ENCODE measurements around the gene CPN1. TPM values are rescaled to one million over a fixed set of nuclear protein-coding genes. Genes with fewer than 3 reads are reported as not detected.

Gene CPN1
- total and polyA plus RNA-seq, 2 experiments from 2014 or later: 0.32 TPM; not detected in 1

GRCh38 chr10:100072514-100072913 is 9.2 kb downstream of the CPN1 start:
- Mint-ChIP-seq H3K27ac (no peak overlapping the region), H3K4me1 (no peaks in the 10 kb centered on the region), H3K9me3 (no peaks in the 10 kb centered on the region), H3K4me3 (no peak overlapping the region), H3K36me3 (ENCODE audit: low read depth) (no peaks in the 10 kb centered on the region), H3K27me3 (ENCODE audit: insufficient read depth, low read depth, poor library complexity) (peaks cover 2% of the 10 kb centered on the region)
- DNase-seq (ENCODE audit: low spot score): no peak
- Histone ChIP-seq H4K20me1 (replicated peaks; ENCODE audit: insufficient read depth) (no peaks in the 10 kb centered on the region), H3K4me1 (ENCODE audit: insufficient read depth) (no peaks in the 10 kb centered on the region), H3K4me3 (no peak overlapping the region), H2AFZ (no peak overlapping the region), H3K36me3 (ENCODE audit: insufficient read depth) (no peaks in the 10 kb centered on the region), H3K79me2 (replicated peaks; ENCODE audit: insufficient read depth) (no peaks in the 10 kb centered on the region), H3K9me2 (ENCODE audit: insufficient read depth) (no peaks in the 10 kb centered on the region), H3K4me2 (no peak overlapping the region), H3F3A (replicated peaks; ENCODE audit: low read depth) (no peaks in the 10 kb centered on the region), H3K27me3 (ENCODE audit: insufficient read depth) (no peaks in the 10 kb centered on the region), H3K27ac (ENCODE audit: low read depth) (no peak overlapping the region)
- no peak for TF ChIP-seq REST (IDR thresholded peaks at IDR 0.05; ENCODE audit: unreplicated experiment)
- TF ChIP-seq ZNF331 (CRISPR knock-in tag; IDR thresholded peaks at IDR 0.05; ENCODE audit: low read depth): no peak
- TF ChIP-seq STAT1 (IDR thresholded peaks at IDR 0.05; ENCODE audit: unreplicated experiment): no peak
- no peak for TF ChIP-seq CTCF (conservative IDR thresholded peaks at IDR 0.05; ENCODE audit: low read depth in 2 of 2)
- TF ChIP-seq EZH2phosphoT487 (IDR thresholded peaks at IDR 0.05; ENCODE audit: unreplicated experiment): no peak
- TF ChIP-seq ZNF462 (CRISPR knock-in tag; IDR thresholded peaks at IDR 0.05): no peak
- TF ChIP-seq ETS1 (IDR thresholded peaks at IDR 0.05): no peak
- no peak for TF ChIP-seq EZH2 (IDR thresholded peaks at IDR 0.05; ENCODE audit: low read depth, unreplicated experiment)
- no peak for TF ChIP-seq ZNF114 (CRISPR knock-in tag; IDR thresholded peaks at IDR 0.05)
- TF ChIP-seq POLR2AphosphoS5 (IDR thresholded peaks at IDR 0.05; ENCODE audit: low read depth): no peak
- TF ChIP-seq NANOG (IDR thresholded peaks at IDR 0.05; ENCODE audit: borderline replicate concordance): no peak
- no peak for TF ChIP-seq JUNB (IDR thresholded peaks at IDR 0.05; ENCODE audit: unreplicated experiment)
- no peak for TF ChIP-seq CREB1 (CRISPR knock-in tag; IDR thresholded peaks at IDR 0.05; ENCODE audit: low read depth)
- ATAC-seq: no peak
